ENCODE data around the gene CNTNAP5.

Gene CNTNAP5

GRCh38 chr2:124437811-124438210 is 412.7 kb downstream of the CNTNAP5 start:
- no peak for DNase-seq (ENCODE audit: low read depth)
- TF ChIP-seq CTCF (IDR thresholded peaks at IDR 0.05; ENCODE audit: insufficient read depth, low read depth, low read length, missing control alignments): no peak
- H3K4me3 ChIP-seq (ENCODE audit: low read depth, low read length): no peak overlapping the region

- DNase-seq (ENCODE audit: low read depth): no peak
- TF ChIP-seq CTCF (IDR thresholded peaks at IDR 0.05; ENCODE audit: insufficient read depth, low read depth, low read length, missing control alignments): no peak
- no peak overlapping the region for H3K4me3 ChIP-seq (ENCODE audit: low read depth, low read length)
These were observed 425.4 kb downstream of the CNTNAP5 start for GRCh38 chr2:124450481-124450880.

GRCh38 chr2:124476291-124476690 is 451.2 kb downstream of the CNTNAP5 start:
- no peak overlapping the region for H3K4me3 ChIP-seq (ENCODE audit: low read depth, low read length)
- DNase-seq (ENCODE audit: low read depth): no peak

GRCh38 chr2:124478761-124479160 is 453.7 kb downstream of the CNTNAP5 start:
- no peak for TF ChIP-seq CTCF (IDR thresholded peaks at IDR 0.05; ENCODE audit: insufficient read depth, low read depth, low read length, missing control alignments)
- H3K4me3 ChIP-seq (ENCODE audit: low read depth, low read length): no peak overlapping the region
- no peak for DNase-seq (ENCODE audit: low read depth)

More at GRCh38 chr2:124476291-124476690, 451.2 kb downstream of the CNTNAP5 start:
- no peak for TF ChIP-seq CTCF (IDR thresholded peaks at IDR 0.05; ENCODE audit: insufficient read depth, low read depth, low read length, missing control alignments)

- TF ChIP-seq CTCF (IDR thresholded peaks at IDR 0.05; ENCODE audit: insufficient read depth, low read depth, low read length, missing control alignments): no peak
- no peak overlapping the region for H3K4me3 ChIP-seq (ENCODE audit: low read depth, low read length)
- DNase-seq (ENCODE audit: low read depth): no peak
These were observed 455.9 kb downstream of the CNTNAP5 start for GRCh38 chr2:124480958-124481357.

- DNase-seq (ENCODE audit: low read depth): no peak
- TF ChIP-seq CTCF (IDR thresholded peaks at IDR 0.05; ENCODE audit: insufficient read depth, low read depth, low read length, missing control alignments): no peak
- H3K4me3 ChIP-seq (ENCODE audit: low read depth, low read length): no peak overlapping the region
These were observed 457.0 kb downstream of the CNTNAP5 start for GRCh38 chr2:124482044-124482443.

- no peak for TF ChIP-seq CTCF (IDR thresholded peaks at IDR 0.05; ENCODE audit: insufficient read depth, low read depth, low read length, missing control alignments)
- no peak for DNase-seq (ENCODE audit: low read depth)
- no peak overlapping the region for H3K4me3 ChIP-seq (ENCODE audit: low read depth, low read length)
These were observed 457.5 kb downstream of the CNTNAP5 start for GRCh38 chr2:124482551-124482950.
